Measurements from ENCODE around the gene RB1. TPM values are rescaled to one million over a fixed set of nuclear protein-coding genes. Genes with fewer than 3 reads are reported as not detected.

RB1 gene
- total RNA-seq, 3 donors from 2014 or later (not counting 1 experiment from before 2014, with no cell fraction given): 25.5 to 28.3 (median 26.9) TPM

- intact Hi-C loops (cut with micrococcal nuclease): no loop called here
These were observed 36.6 kb upstream of the RB1 start for GRCh38 chr13:48266701-48267639.

GRCh38 chr13:48268019-48268418 lies 35.5 kb upstream of the RB1 start:
- peaks cover 14% of the 10 kb centered on the region for H3K36me3 ChIP-seq (ENCODE audit: control insufficient read depth, insufficient read depth, low read length)
- no peak for DNase-seq

More at GRCh38 chr13:48266701-48267639, 36.6 kb upstream of the RB1 start:
- Histone ChIP-seq H3K36me3 (ENCODE audit: control insufficient read depth, insufficient read depth, low read length) (peaks cover 24% of the 10 kb centered on the region), H3K9me3 (ENCODE audit: control insufficient read depth, insufficient read depth, low read length) (no peaks in the 10 kb centered on the region), H3K4me1 (ENCODE audit: control insufficient read depth, insufficient read depth, low read length) (peaks cover 8% of the 10 kb centered on the region), H3K27ac (ENCODE audit: low read length) (no peak overlapping the region), H3K4me3 (ENCODE audit: low read length) (no peak overlapping the region), H3K27me3 (ENCODE audit: control insufficient read depth, insufficient read depth, low read length) (no peaks in the 10 kb centered on the region)
- peaks cover 34% of the 10 kb centered on the region in 2 donors for H3K4me1 Mint-ChIP-seq
- peaks cover 7% of the 10 kb centered on the region for H3K36me3 Mint-ChIP-seq
- H3K4me3 Mint-ChIP-seq: no peak overlapping the region
- no peaks in the 10 kb centered on the region for H3K9me3 Mint-ChIP-seq
- DNase-seq (no peak), ATAC-seq (no peak)
- no peak for TF ChIP-seq CTCF (IDR thresholded peaks at IDR 0.05)
- H3K27ac Mint-ChIP-seq: peak overlapping the region; percentile 62 to 90
- H3K27me3 Mint-ChIP-seq (ENCODE audit: low read depth in 2 of 2): no peaks in the 10 kb centered on the region
- 100% methylated on average over 1 of the region's 2 CpGs for WGBS (ENCODE audit: insufficient coverage)

GRCh38 chr13:48273346-48273745 lies 30.2 kb upstream of the RB1 start:
- no peak for TF ChIP-seq CTCF (IDR thresholded peaks at IDR 0.05)
- peaks cover 3% of the 10 kb centered on the region for H3K36me3 ChIP-seq (ENCODE audit: control insufficient read depth, insufficient read depth, low read length)
- H3K27me3 Mint-ChIP-seq (ENCODE audit: low read depth in 2 of 2): no peaks in the 10 kb centered on the region
- H3K9me3 Mint-ChIP-seq: no peaks in the 10 kb centered on the region
- intact Hi-C loops (cut with micrococcal nuclease): no loop called here
- no peak overlapping the region for H3K27ac ChIP-seq (ENCODE audit: low read length)
- H3K4me1 Mint-ChIP-seq: peaks cover 5 to 9% of the 10 kb centered on the region in 2 donors
- H3K27me3 ChIP-seq (ENCODE audit: control insufficient read depth, insufficient read depth, low read length): no peaks in the 10 kb centered on the region
- no peak overlapping the region for H3K4me3 ChIP-seq (ENCODE audit: low read length)
- H3K9me3 ChIP-seq (ENCODE audit: control insufficient read depth, insufficient read depth, low read length): no peaks in the 10 kb centered on the region
- WGBS (ENCODE audit: insufficient coverage): 88% methylated on average over 4 of the region's 4 CpGs
- H3K4me3 Mint-ChIP-seq: no peak overlapping the region
- DNase-seq (no peak), ATAC-seq (no peak)
- no peaks in the 10 kb centered on the region for H3K36me3 Mint-ChIP-seq
- H3K4me1 ChIP-seq (ENCODE audit: control insufficient read depth, insufficient read depth, low read length): no peaks in the 10 kb centered on the region
- no peak overlapping the region for H3K27ac Mint-ChIP-seq

More at GRCh38 chr13:48268019-48268418, 35.5 kb upstream of the RB1 start:
- TF ChIP-seq CTCF (IDR thresholded peaks at IDR 0.05): no peak
- no peak for ATAC-seq
- H3K27me3 ChIP-seq (ENCODE audit: control insufficient read depth, insufficient read depth, low read length): no peaks in the 10 kb centered on the region
- H3K4me1 ChIP-seq (ENCODE audit: control insufficient read depth, insufficient read depth, low read length): peaks cover 8% of the 10 kb centered on the region
- H3K27ac Mint-ChIP-seq: peak overlapping the region in 1 of 2 donors; percentile 90
- no peak overlapping the region for H3K4me3 Mint-ChIP-seq
- intact Hi-C loops (cut with micrococcal nuclease): no loop called here
- WGBS (ENCODE audit: insufficient coverage): 93% methylated on average over 3 of the region's 4 CpGs
- no peak overlapping the region for H3K27ac ChIP-seq (ENCODE audit: low read length)
- no peaks in the 10 kb centered on the region for H3K27me3 Mint-ChIP-seq (ENCODE audit: low read depth in 2 of 2)
- no peaks in the 10 kb centered on the region for H3K9me3 Mint-ChIP-seq
- no peak overlapping the region for H3K4me3 ChIP-seq (ENCODE audit: low read length)
- no peaks in the 10 kb centered on the region for H3K9me3 ChIP-seq (ENCODE audit: control insufficient read depth, insufficient read depth, low read length)
- no peaks in the 10 kb centered on the region for H3K36me3 Mint-ChIP-seq
- H3K4me1 Mint-ChIP-seq: peaks cover 30 to 34% of the 10 kb centered on the region in 2 donors

Data from natural killer cell (primary cell).